ENCODE results near the gene SPRR2B.
"Not testable (repeated sequence)": the region's sequence is repeated elsewhere in the genome, so short reads cannot be mapped to it uniquely, and the experiment has no call there.

Gene SPRR2B

GRCh38 chr1:153032677-153033308, 38.6 kb downstream of the SPRR2B start:
- peak; percentile 15 for DNase-seq

- DNase-seq: no peak
These were observed 39.3 kb downstream of the SPRR2B start for GRCh38 chr1:153032073-153032472.

- DNase-seq: no peak
These were observed 40.5 kb downstream of the SPRR2B start, which contains the start of gene SPRR1B for GRCh38 chr1:153030895-153031294. TSS of gene SPRR1B (plus strand) at chr1:153031203. CDS start at chr1:153032346, 1,143 bp downstream.

DNA sequence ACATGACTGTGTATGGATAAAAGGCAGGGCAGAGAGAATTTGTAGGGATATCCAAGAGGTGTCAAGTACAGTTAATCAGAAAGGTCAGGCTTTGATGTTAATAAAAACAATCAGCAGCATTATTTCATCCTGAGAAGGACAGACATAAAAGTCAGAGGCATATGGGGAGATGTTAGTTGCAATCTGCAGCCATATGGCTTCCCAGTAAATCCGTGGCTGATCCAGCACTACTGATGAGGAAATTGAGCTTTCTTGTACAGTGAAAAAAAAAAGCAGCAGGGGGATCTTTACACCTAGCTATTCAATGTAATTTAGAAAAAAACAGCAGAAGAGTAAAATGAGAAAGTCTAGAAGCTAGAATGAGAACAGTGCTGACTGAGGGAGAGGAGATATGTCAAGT, 42.6 kb downstream of the SPRR2B start:
- no peak for DNase-seq

GRCh38 chr1:153025797-153026196, 45.6 kb downstream of the SPRR2B start:
- no peak for DNase-seq

GRCh38 chr1:153024413-153024812, 47.0 kb downstream of the SPRR2B start:
- no peak for DNase-seq

- no peak for DNase-seq
These were observed 48.3 kb downstream of the SPRR2B start for GRCh38 chr1:153023109-153023508.

DNA sequence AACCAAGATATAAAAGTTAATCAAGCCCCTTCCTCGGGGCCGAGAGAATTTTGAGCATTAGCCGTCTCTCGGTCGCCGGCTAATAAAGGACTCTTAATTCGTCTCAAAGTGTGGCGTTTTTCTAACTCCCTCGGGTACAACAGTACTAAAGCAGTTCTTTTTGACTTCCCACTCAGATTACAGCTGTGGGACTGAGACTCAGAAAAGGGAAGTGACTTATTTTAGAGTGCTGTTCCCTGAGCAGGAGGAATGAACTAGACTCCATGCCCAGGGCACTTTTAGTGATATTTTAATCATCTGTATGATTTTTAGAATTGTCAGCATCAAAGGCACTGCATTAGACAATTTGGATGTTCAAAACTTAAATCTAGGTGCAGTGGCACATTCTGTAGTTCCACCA, 49.1 kb downstream of the SPRR2B start:
- DNase-seq: not testable (repeated sequence)

GRCh38 chr1:153021829-153022228, 49.6 kb downstream of the SPRR2B start:
- DNase-seq: not testable (repeated sequence)
